Measurements from ENCODE around the gene PRKAR2B.

GRCh38 chr7:106997487-106998271 is 46.8 kb upstream of the PRKAR2B start:
- TF ChIP-seq REST (IDR thresholded peaks at IDR 0.05; ENCODE audit: insufficient read depth in 1 of 2, low read depth in 2 of 2, low read length in 2 of 2), result no peak
- no peak for TF ChIP-seq FOXP2 (optimal IDR thresholded peaks at IDR 0.05; ENCODE audit: borderline replicate concordance, extremely low read depth, extremely low read length, insufficient read depth)
- TF ChIP-seq POLR2AphosphoS5 (IDR thresholded peaks at IDR 0.05; ENCODE audit: low read depth, low read length), result no peak

Measured in PFSK-1 (cell line).